Stomach (tissue), 9 donors: Measurements from ENCODE around the gene KIF18B. TPM values are rescaled to one million over a fixed set of nuclear protein-coding genes. Genes with fewer than 3 reads are reported as not detected.

ENCODE experiments used
- DNase-seq, 2 donors: peaks; one replicate each; pipeline versions ENCODE4 v3.0.0 to v3.0.0-alpha.2; 2013 to 2019
- H3K27ac ChIP-seq, 5 donors: fragments of 200-600 bp in 4 of 5; sonication (generic) in 4 of 5; one replicate each; pipeline ENCODE4 v1.5.1; 2013 to 2019; ENCODE audit warnings: mild to moderate bottlenecking in 1 of 5, moderate library complexity in 1 of 5
- H3K27me3 ChIP-seq, 3 donors: fragments of 200-600 bp; sonication (generic); one replicate each; pipeline ENCODE4 v1.5.1; 2017 to 2019; ENCODE audit warnings: mixed run types in 1 of 3
- H3K36me3 ChIP-seq, 4 donors: fragments of 200-600 bp; sonication (generic); 1 replicate in 3 of 4; 2 replicates in 1 of 4; pipeline ENCODE4 v1.5.1; 2016 to 2019
- H3K4me1 ChIP-seq, 4 donors: fragments of 200-600 bp; sonication (generic); one replicate each; pipeline ENCODE4 v1.5.1; 2016 to 2019
- H3K4me3 ChIP-seq, 4 donors: fragments of 200-600 bp; sonication (generic) in 3 of 4; one replicate each; pipeline ENCODE4 v1.5.1; 2016 to 2019; ENCODE audit warnings: mild to moderate bottlenecking in 1 of 4
- H3K9me3 ChIP-seq, 4 donors: fragments of 200-600 bp; sonication (generic); one replicate each; pipeline ENCODE4 v1.5.1; 2016 to 2019
- CTCF ChIP-seq, 7 experiments: fragments of 450-650 bp in 4 of 7; fragments of 200-600 bp in 3 of 7; sonication (generic) in 3 of 7; IDR thresholded peaks; one replicate each; pipeline ENCODE4 v1.5.1; 2016 to 2019; ENCODE audit warnings: antibody characterized with exemption in 7 of 7, control low read depth in 2 of 7, mild to moderate bottlenecking in 1 of 7
- EP300 ChIP-seq: sonication (generic); formaldehyde crosslinking; IDR thresholded peaks from one replicate; pipeline ENCODE4 v1.6.1; 2017; ENCODE audit warnings: antibody characterized with exemption
- POLR2A ChIP-seq, 4 donors: fragments of 450-650 bp; IDR thresholded peaks; one replicate each; pipeline ENCODE4 v1.6.1; 2016; ENCODE audit warnings: antibody characterized with exemption in 4 of 4, control low read depth in 2 of 4, mild to moderate bottlenecking in 1 of 4, moderate library complexity in 1 of 4
- POLR2AphosphoS5 ChIP-seq, 3 donors: sonication (generic); formaldehyde crosslinking; IDR thresholded peaks; one replicate each; pipeline ENCODE4 v1.6.1; 2016; ENCODE audit warnings: antibody characterized with exemption in 3 of 3
- WGBS, 5 donors: extraction: QIAGEN DNeasy Blood & Tissue Kit in 3 of 5; methylation state at CpG; one replicate each; pipeline versions ENCODE4 v1.1.5 to v1.1.7; 2013 to 2018; 5-methylcytosine and 5-hydroxymethylcytosine counted together
- intact Hi-C: fragments of 100-400 bp; cut with DNase I; formaldehyde crosslinking; loops from one replicate; pipeline ENCODE4 v1.15.1; 2023; ENCODE audit warnings: low total_unique reads
- polyA plus RNA-seq, 3 donors: library from polyadenylated mRNA; stranded (reverse); fragments of 200-250 nt; gene quantifications; one replicate each; pipeline ENCODE4 v1.2.3, GENCODE V29; 2013
- total RNA-seq, 5 donors: library from RNA; depleted of rRNA; stranded (reverse); fragments of >200 nt; gene quantifications; one replicate each; pipeline versions ENCODE4 v1.1.0 to v1.2.3, GENCODE V29; 2014 to 2016
- donor health status: healthy with polysubstance abuse.
- donor health status: Bipolar disorder and iron deficiency.
- donor health status: healthy.

Gene KIF18B
- total and polyA plus RNA-seq, 8 donors, result 0.15 to 12.2 (median 1.2) TPM; not detected in 1

DNA sequence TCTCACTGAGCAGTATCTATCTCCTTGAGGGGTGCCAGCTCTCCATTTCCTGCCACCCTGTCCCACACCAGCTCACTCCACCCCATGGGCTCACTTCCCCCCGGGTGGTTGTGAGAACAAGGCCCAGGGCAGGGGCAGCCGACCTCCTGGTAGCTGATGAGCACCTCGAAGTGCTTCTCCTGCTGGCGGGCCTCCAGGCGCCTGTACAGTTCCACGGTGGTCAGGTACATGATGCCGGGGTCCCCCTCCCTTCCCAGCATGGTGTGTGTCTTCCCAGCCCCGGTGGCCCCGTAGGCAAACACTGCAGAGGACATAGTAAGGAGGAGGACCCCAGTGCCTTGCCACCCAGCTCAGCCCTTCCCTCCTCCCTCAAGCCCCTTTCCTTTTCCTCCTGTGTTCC, 12.5 kb downstream of the KIF18B start:
- Histone ChIP-seq H3K4me3 (no peak overlapping the region), H3K27ac (no peak overlapping the region), H3K9me3 (no peaks in the 10 kb centered on the region), H3K36me3 (peaks cover 0 to 29% (median 0%) of the 10 kb centered on the region in 4 donors), H3K4me1 (peaks cover 0 to 4% (median 3%) of the 10 kb centered on the region in 4 donors), H3K27me3 (no peaks in the 10 kb centered on the region)
- WGBS, 5 donors, result 88 to 95% (median 92%) methylated on average over 7 to 9 of the region's 9 CpGs
- intact Hi-C loops, result no loop called here
- no peak for DNase-seq
- TF ChIP-seq POLR2AphosphoS5 (IDR thresholded peaks at IDR 0.05) (no peak), CTCF (IDR thresholded peaks at IDR 0.05) (no peak), EP300 (no peak), POLR2A (IDR thresholded peaks at IDR 0.05) (no peak)

DNA sequence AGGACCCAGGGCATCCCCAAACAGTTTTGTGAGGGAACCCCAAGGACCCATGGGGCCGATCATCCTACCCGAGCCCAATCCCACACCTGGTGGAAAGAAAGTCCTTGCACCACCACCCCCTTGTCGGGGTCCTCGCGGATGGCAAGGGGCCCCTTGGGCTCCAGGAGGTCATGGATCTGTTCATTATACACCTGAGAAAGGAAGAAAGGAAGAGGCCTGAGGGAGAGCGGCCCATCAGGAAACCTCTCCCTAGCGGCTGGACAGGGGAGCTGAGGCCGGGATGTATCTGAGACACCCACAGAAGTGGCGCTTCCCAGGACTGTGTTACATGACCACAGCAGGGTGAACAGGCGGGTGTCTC, 12.8 kb downstream of the KIF18B start:
- no peaks in the 10 kb centered on the region for H3K27me3 ChIP-seq
- no peaks in the 10 kb centered on the region for H3K9me3 ChIP-seq
- TF ChIP-seq POLR2A (IDR thresholded peaks at IDR 0.05) (no peak), CTCF (IDR thresholded peaks at IDR 0.05) (no peak), EP300 (no peak), POLR2AphosphoS5 (IDR thresholded peaks at IDR 0.05) (no peak)
- peaks cover 0 to 29% (median 0%) of the 10 kb centered on the region in 4 donors for H3K36me3 ChIP-seq
- H3K4me3 ChIP-seq, result no peak overlapping the region
- intact Hi-C loops, result no loop called here
- no peak for DNase-seq
- WGBS, 5 donors, result 94 to 97% (median 96%) methylated on average over 9 to 10 of the region's 10 CpGs
- no peak overlapping the region for H3K27ac ChIP-seq
- H3K4me1 ChIP-seq, result no peaks in the 10 kb centered on the region

- WGBS, 5 donors, result 91 to 96% (median 94%) methylated on average over 26 to 34 of the region's 34 CpGs
- Histone ChIP-seq H3K4me1 (no peaks in the 10 kb centered on the region), H3K27me3 (no peaks in the 10 kb centered on the region), H3K27ac (no peak overlapping the region), H3K9me3 (no peaks in the 10 kb centered on the region), H3K4me3 (no peak overlapping the region), H3K36me3 (peaks cover 0 to 29% (median 0%) of the 10 kb centered on the region in 4 donors)
- TF ChIP-seq POLR2A (IDR thresholded peaks at IDR 0.05), result no peak
- no peak for TF ChIP-seq CTCF (IDR thresholded peaks at IDR 0.05)
- TF ChIP-seq POLR2AphosphoS5 (IDR thresholded peaks at IDR 0.05), result no peak
- TF ChIP-seq EP300, result no peak
- intact Hi-C loops, result no loop called here
- DNase-seq, result no peak
Observed at GRCh38 chr17:44933824-44934744, 13.5 kb downstream of the KIF18B start.

DNA sequence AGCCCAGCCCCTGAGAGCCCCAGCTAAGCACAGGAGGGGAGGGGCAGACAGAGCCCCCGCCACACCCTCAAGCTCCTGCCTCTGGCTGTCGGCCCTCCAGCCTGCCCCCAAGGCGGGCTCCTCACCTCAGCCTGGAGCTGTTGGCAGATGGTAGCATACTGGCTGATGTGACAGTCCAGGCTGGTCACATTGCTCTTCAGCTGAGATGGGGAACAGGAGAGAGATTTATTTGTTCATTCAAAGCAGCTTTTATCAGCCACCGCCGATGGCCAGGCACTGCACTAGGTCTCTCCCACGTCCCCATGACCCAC, 14.8 kb downstream of the KIF18B start:
- Histone ChIP-seq H3K9me3 (no peaks in the 10 kb centered on the region), H3K4me3 (no peak overlapping the region), H3K4me1 (no peaks in the 10 kb centered on the region), H3K27ac (no peak overlapping the region), H3K36me3 (peaks cover 0 to 41% (median 0%) of the 10 kb centered on the region in 4 donors), H3K27me3 (no peaks in the 10 kb centered on the region)
- TF ChIP-seq EP300 (no peak), POLR2A (IDR thresholded peaks at IDR 0.05) (no peak), CTCF (IDR thresholded peaks at IDR 0.05) (no peak), POLR2AphosphoS5 (IDR thresholded peaks at IDR 0.05) (no peak)
- 84 to 94% (median 90%) methylated on average over 5 to 6 of the region's 6 CpGs for WGBS, 5 donors
- intact Hi-C loops, result no loop called here
- no peak for DNase-seq
